GM12878 (cell line): ENCODE results near the gene DNAH5. TPM values are rescaled to one million over a fixed set of nuclear protein-coding genes. Genes with fewer than 3 reads are reported as not detected.

Experiments used
- ATAC-seq: fragments of 200-7000 bp; cut with Tn5 transposase; 3 replicates; pipeline ENCODE4 v1.9.1; 2020; ENCODE audit warnings: mild to moderate bottlenecking, moderate library complexity
- BruUV-seq: library from RNA; stranded (reverse); fragments of 400-500 nt; replicated peaks from 2 replicates; lab custom pipeline; 2021; lab: Mats Ljungman, UMichigan
- CTCF ChIA-PET: fragments of 300-600 bp; sonication (Branson Sonifier 250); formaldehyde crosslinking; extraction: SDS; loops from one replicate; lab custom pipeline; 2021; ENCODE audit warnings: inconsistent platforms; lab: Yijun Ruan, JAX
- POLR2A ChIA-PET: fragments of 350-600 bp; formaldehyde crosslinking; extraction: SDS; loops from one replicate; lab custom pipeline; 2021; ENCODE audit warnings: inconsistent platforms; lab: Charles Lee
- RAD21 ChIA-PET: fragments of 300-600 bp; sonication (Branson Sonifier 250); formaldehyde crosslinking; loops from one replicate; lab custom pipeline; 2023; ENCODE audit warnings: antibody characterized with exemption; ENCODE audit not compliant: unreplicated experiment; lab: Charles Lee
- SMC1A ChIA-PET: fragments of 300-600 bp; sonication (Branson Sonifier 250); formaldehyde crosslinking; loops from one replicate; lab custom pipeline; 2023; ENCODE audit not compliant: unreplicated experiment, uncharacterized antibody; lab: Charles Lee
- DNase-seq: peaks from one replicate; pipeline ENCODE4 v3.0.0-alpha.2; 2011; ENCODE audit warnings: low read depth, low spot score
- FAIRE-seq: peaks from 3 replicates; lab custom pipeline; 2011; peaks lifted over from hg19 to GRCh38; lab: Jason Lieb, UNC
- H2AFZ ChIP-seq: 2 replicates; pipeline ENCODE4 v1.6.0; 2011; ENCODE audit warnings: low read depth, low read length, control low read depth; ENCODE audit not compliant: control insufficient read depth
- H3K27ac ChIP-seq: 2 replicates; pipeline ENCODE4 v1.5.1; 2011; ENCODE audit warnings: control low read depth; ENCODE audit not compliant: control insufficient read depth, insufficient read depth
- H3K27me3 ChIP-seq, 2 experiments: replicated peaks in 1 of 2; 2 replicates each; pipeline versions ENCODE4 v1.6.0 to v1.6.1; 2011; ENCODE audit warnings: low read length in 1 of 2; ENCODE audit not compliant: control insufficient read depth in 2 of 2, insufficient read depth in 2 of 2
- H3K36me3 ChIP-seq, 2 experiments: 2 replicates each; pipeline ENCODE4 v1.5.1; 2011; ENCODE audit warnings: low read length in 1 of 2; ENCODE audit not compliant: control insufficient read depth in 2 of 2, insufficient read depth in 2 of 2
- H3K4me1 ChIP-seq: 2 replicates; pipeline ENCODE4 v1.6.1; 2011; ENCODE audit warnings: mild to moderate bottlenecking, low read length, moderate library complexity, mixed read lengths; ENCODE audit not compliant: control insufficient read depth, insufficient read depth
- H3K4me2 ChIP-seq: 2 replicates; pipeline ENCODE4 v1.6.0; 2011; ENCODE audit warnings: control low read depth; ENCODE audit not compliant: control insufficient read depth, insufficient read depth
- H3K4me3 ChIP-seq: fragments of 200-600 bp; sonication (generic); 2 replicates; pipeline ENCODE4 v1.5.1; 2016
- H3K79me2 ChIP-seq: 2 replicates; pipeline ENCODE4 v1.6.0; 2011; ENCODE audit warnings: low read length; ENCODE audit not compliant: control insufficient read depth, insufficient read depth
- H3K9ac ChIP-seq: 2 replicates; pipeline ENCODE4 v1.8.0; 2011; ENCODE audit warnings: low read length, control low read depth, mixed read lengths; ENCODE audit not compliant: control insufficient read depth, insufficient read depth
- H3K9me3 ChIP-seq: replicated peaks from 3 replicates; pipeline ENCODE4 v1.5.1; 2011; ENCODE audit warnings: mild to moderate bottlenecking, low read length; ENCODE audit not compliant: control insufficient read depth, insufficient read depth
- H4K20me1 ChIP-seq: 2 replicates; pipeline ENCODE4 v1.6.0; 2011; ENCODE audit not compliant: control insufficient read depth, insufficient read depth
- EGR1 ChIP-seq, 2 experiments: IDR thresholded peaks; 1 replicate in 1 of 2; 2 replicates in 1 of 2; pipeline ENCODE4 v1.6.1; 2011 to 2012; ENCODE audit warnings: low read depth in 2 of 2, low read length in 2 of 2, borderline replicate concordance in 1 of 2, mild to moderate bottlenecking in 1 of 2, moderate library complexity in 1 of 2
- FOS ChIP-seq: IDR thresholded peaks from 3 replicates; pipeline ENCODE4 v1.6.1; 2011; ENCODE audit warnings: borderline replicate concordance; ENCODE audit not compliant: insufficient read length; ENCODE audit errors: extremely low read depth
- HCFC1 ChIP-seq: fragments of 150-350 bp; IDR thresholded peaks from 2 replicates; pipeline ENCODE4 v1.6.1; 2014; ENCODE audit warnings: low read length
- MXI1 ChIP-seq: fragments of 150-350 bp; IDR thresholded peaks from 2 replicates; pipeline ENCODE4 v1.6.1; 2011; ENCODE audit warnings: low read depth, mild to moderate bottlenecking, inconsistent platforms, low read length, improper control_type of control experiment
- NFYB ChIP-seq: IDR thresholded peaks from 2 replicates; pipeline ENCODE4 v1.6.1; 2011; ENCODE audit warnings: low read depth, mild to moderate bottlenecking, low read length, improper control_type of control experiment, moderate library complexity; ENCODE audit not compliant: insufficient read depth
- RBBP5 ChIP-seq: fragments of 200-600 bp; sonication (generic); conservative IDR thresholded peaks from 2 replicates; pipeline ENCODE4 v1.6.1; 2016
- SIX5 ChIP-seq: IDR thresholded peaks from 2 replicates; pipeline ENCODE4 v1.6.1; 2011; ENCODE audit warnings: mild to moderate bottlenecking, low read depth, low read length, moderate library complexity; ENCODE audit not compliant: severe bottlenecking
- SUZ12 ChIP-seq: fragments of 200-600 bp; sonication (generic); IDR thresholded peaks from one replicate; pipeline ENCODE4 v1.6.1; 2018; ENCODE audit warnings: antibody characterized with exemption, mild to moderate bottlenecking; ENCODE audit not compliant: unreplicated experiment
- YBX1 ChIP-seq: fragments of 450-650 bp; IDR thresholded peaks from 2 replicates; pipeline ENCODE4 v1.6.1; 2016; ENCODE audit warnings: antibody characterized with exemption
- YY1 ChIP-seq: IDR thresholded peaks from 2 replicates; pipeline ENCODE4 v1.6.1; 2011; ENCODE audit warnings: low read depth, mild to moderate bottlenecking, low read length
- ZNF622 ChIP-seq: fragments of 450-650 bp; IDR thresholded peaks from 2 replicates; pipeline ENCODE4 v1.6.1; 2017; ENCODE audit warnings: mild to moderate bottlenecking, inconsistent platforms
- WGBS: methylation state at CpG from one replicate; pipeline ENCODE4 v1.1.6; 2016; ENCODE audit warnings: low lambda C conversion rate; ENCODE audit not compliant: insufficient replicate concordance, insufficient coverage; ENCODE audit errors: missing lambda C conversion rate; 5-methylcytosine and 5-hydroxymethylcytosine counted together
- in situ Hi-C: fragments of 300-500 bp; cut with MboI; formaldehyde crosslinking; loops from 9 replicates; pipeline ENCODE4 v1.14.3; 2018; ENCODE audit warnings: mixed read lengths
- intact Hi-C: fragments of 100-400 bp; cut with micrococcal nuclease; formaldehyde crosslinking; loops from one replicate; pipeline ENCODE4 v1.14.2; 2022; ENCODE audit not compliant: unreplicated experiment
- polyA plus RNA-seq, 11 experiments: library from polyadenylated mRNA; depleted of rRNA in 4 of 11; unstranded in 6 of 11; stranded (reverse) in 5 of 11; fragments of >200 nt; fragmentation: Nextera tagmentation in 4 of 11; fragmentation: Illumina TruSeq in 1 of 11; extraction: Ambion mirVana in 4 of 11; extraction: Trizol in 1 of 11; gene quantifications; 1 replicate in 1 of 11; 2 replicates in 10 of 11; pipeline versions ENCODE4 v1.2.1 to v1.2.3, GENCODE V29; 2011 to 2016; ENCODE audit warnings: inconsistent platforms in 2 of 11, missing spikeins in 2 of 11, low read depth in 1 of 11
- total RNA-seq, 4 experiments: library from RNA; depleted of rRNA in 3 of 4; stranded (reverse); fragments of >200 nt in 3 of 4; fragmentation: Illumina TruSeq in 1 of 4; extraction: Trizol in 1 of 4; gene quantifications; 2 replicates each; pipeline versions ENCODE4 v1.2.1 to v1.2.3, GENCODE V29; 2013 to 2021
- TF ChIP-seq, protein P1 (sequence below): fragments of 450-650 bp; IDR thresholded peaks from 2 replicates; pipeline ENCODE4 v1.6.1; 2017; ENCODE audit warnings: mild to moderate bottlenecking, moderate library complexity

The DNAH5 gene
- total and polyA plus RNA-seq, 10 of the 15 experiments (the other 5 are each of a cell fraction or from before 2014, with no cell fraction given) = under 0.01 to 0.30 (median 0.07) TPM; not detected in 7

DNA sequence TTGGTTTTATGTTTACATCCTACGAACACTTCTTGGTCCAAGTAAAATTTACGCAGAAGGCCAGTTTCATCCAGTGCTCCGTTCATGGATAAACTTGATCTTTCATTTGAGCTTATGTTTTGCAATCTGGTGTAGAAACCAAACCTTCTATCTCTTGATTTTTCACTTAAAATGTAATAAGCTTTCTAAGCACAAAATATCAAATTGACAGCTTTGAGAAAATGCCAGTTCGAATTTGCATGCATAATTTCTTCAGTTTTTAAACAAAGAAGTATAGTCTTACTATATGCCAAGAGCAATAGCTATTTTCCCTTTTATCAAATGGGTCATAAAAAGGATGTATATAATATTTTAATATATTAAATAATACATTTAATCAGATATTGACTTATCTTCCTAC is 17.8 kb downstream of the DNAH5 start:
- CTCF ChIA-PET = no interaction called here
- H3K79me2 ChIP-seq = no peaks in the 10 kb centered on the region
- no peak overlapping the region for H3K27ac ChIP-seq
- ATAC-seq (no peak), FAIRE-seq (no peak), DNase-seq (no peak)
- no peak overlapping the region for H3K4me2 ChIP-seq
- H3K4me3 ChIP-seq = no peak overlapping the region
- H3K36me3 ChIP-seq = no peaks in the 10 kb centered on the region
- BruUV-seq = no TSS peak
- H3K4me1 ChIP-seq = no peaks in the 10 kb centered on the region
- H2AFZ ChIP-seq = no peak overlapping the region
- POLR2A ChIA-PET = no interaction called here
- H4K20me1 ChIP-seq = no peaks in the 10 kb centered on the region
- intact Hi-C loops (no loop called here), in situ Hi-C loops (no loop called here)
- no peaks in the 10 kb centered on the region for H3K9me3 ChIP-seq
- H3K27me3 ChIP-seq = no peaks in the 10 kb centered on the region
- 50% methylated on average over 4 of the region's 4 CpGs for WGBS
- H3K9ac ChIP-seq = no peak overlapping the region
- TF ChIP-seq, protein P1, sequence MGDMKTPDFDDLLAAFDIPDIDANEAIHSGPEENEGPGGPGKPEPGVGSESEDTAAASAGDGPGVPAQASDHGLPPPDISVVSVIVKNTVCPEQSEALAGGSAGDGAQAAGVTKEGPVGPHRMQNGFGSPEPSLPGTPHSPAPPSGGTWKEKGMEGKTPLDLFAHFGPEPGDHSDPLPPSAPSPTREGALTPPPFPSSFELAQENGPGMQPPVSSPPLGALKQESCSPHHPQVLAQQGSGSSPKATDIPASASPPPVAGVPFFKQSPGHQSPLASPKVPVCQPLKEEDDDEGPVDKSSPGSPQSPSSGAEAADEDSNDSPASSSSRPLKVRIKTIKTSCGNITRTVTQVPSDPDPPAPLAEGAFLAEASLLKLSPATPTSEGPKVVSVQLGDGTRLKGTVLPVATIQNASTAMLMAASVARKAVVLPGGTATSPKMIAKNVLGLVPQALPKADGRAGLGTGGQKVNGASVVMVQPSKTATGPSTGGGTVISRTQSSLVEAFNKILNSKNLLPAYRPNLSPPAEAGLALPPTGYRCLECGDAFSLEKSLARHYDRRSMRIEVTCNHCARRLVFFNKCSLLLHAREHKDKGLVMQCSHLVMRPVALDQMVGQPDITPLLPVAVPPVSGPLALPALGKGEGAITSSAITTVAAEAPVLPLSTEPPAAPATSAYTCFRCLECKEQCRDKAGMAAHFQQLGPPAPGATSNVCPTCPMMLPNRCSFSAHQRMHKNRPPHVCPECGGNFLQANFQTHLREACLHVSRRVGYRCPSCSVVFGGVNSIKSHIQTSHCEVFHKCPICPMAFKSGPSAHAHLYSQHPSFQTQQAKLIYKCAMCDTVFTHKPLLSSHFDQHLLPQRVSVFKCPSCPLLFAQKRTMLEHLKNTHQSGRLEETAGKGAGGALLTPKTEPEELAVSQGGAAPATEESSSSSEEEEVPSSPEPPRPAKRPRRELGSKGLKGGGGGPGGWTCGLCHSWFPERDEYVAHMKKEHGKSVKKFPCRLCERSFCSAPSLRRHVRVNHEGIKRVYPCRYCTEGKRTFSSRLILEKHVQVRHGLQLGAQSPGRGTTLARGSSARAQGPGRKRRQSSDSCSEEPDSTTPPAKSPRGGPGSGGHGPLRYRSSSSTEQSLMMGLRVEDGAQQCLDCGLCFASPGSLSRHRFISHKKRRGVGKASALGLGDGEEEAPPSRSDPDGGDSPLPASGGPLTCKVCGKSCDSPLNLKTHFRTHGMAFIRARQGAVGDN = no peak
- TF ChIP-seq FOS = no peak
- no peak for TF ChIP-seq SIX5
- no peak for TF ChIP-seq YY1
- no peak for TF ChIP-seq ZNF622
- TF ChIP-seq HCFC1 = no peak
- no peak for TF ChIP-seq RBBP5
- TF ChIP-seq MXI1 = no peak
- no peak for TF ChIP-seq EGR1 (IDR thresholded peaks at IDR 0.05; ENCODE audit: borderline replicate concordance in 1 of 2, low read depth in 2 of 2, low read length in 2 of 2)
- TF ChIP-seq SUZ12 = no peak
- no peak for TF ChIP-seq YBX1
- TF ChIP-seq NFYB = no peak
- SMC1A ChIA-PET = no interaction called here
- RAD21 ChIA-PET = no interaction called here
